ENCODE data around the gene TSTD1.

DNA sequence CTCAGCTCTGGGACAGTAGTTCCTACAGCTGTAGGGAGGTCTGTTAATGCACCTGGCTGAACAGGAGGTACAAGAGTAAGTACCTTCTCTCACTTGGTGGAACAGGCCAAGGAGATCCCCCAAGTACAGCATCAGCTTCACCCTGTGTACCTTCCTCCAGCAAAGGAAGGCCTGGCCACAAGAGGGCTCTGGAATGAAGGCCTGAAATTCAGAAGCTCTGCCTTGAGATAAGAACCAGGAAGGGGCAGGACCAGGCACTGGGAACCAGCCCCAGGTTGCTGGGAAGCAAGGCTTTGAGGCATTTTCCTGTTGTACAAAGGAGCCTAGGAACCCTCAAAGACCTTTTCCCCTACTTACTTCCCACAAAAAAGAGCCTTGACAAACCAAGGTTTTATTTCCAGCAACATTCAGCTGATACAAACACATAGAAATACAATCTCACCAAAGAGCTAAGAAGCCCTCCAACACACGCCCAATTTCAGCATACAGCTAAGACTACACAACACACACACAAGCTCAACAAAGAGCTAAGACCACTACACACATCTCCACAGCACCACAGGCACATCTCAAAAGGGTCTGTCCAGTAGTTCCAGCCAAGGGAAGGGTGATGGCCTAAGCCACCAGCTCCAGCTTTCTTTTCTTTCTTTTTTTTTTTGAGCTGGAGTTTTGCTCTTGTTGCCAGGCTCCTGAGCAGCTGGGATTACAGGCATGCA is 41.3 kb downstream of the TSTD1 start:
- TF ChIP-seq EZH2 (IDR thresholded peaks at IDR 0.05) (no peak), FOXP2 (optimal IDR thresholded peaks at IDR 0.05; ENCODE audit: control extremely low read depth, extremely low read length, insufficient read depth) (no peak)
